Suprapubic skin (tissue), 4 donors: ENCODE measurements around the gene SLC47A2. TPM values are rescaled to one million over a fixed set of nuclear protein-coding genes. Genes with fewer than 3 reads are reported as not detected.

Experiments
- DNase-seq, 2 donors: peaks; one replicate each; pipeline ENCODE4 v3.0.0-alpha.2; 2019; ENCODE audit warnings: low spot score in 2 of 2
- H3K27ac ChIP-seq: fragments of 200-600 bp; sonication (generic); one replicate; pipeline ENCODE4 v1.5.1; 2019
- H3K27me3 ChIP-seq: fragments of 200-600 bp; sonication (generic); one replicate; pipeline ENCODE4 v1.5.1; 2019
- H3K36me3 ChIP-seq: fragments of 200-600 bp; sonication (generic); one replicate; pipeline ENCODE4 v1.5.1; 2019
- H3K4me1 ChIP-seq: fragments of 200-600 bp; sonication (generic); one replicate; pipeline ENCODE4 v1.5.1; 2019
- H3K4me3 ChIP-seq: fragments of 200-600 bp; sonication (generic); one replicate; pipeline ENCODE4 v1.5.1; 2019; ENCODE audit warnings: mild to moderate bottlenecking
- H3K9me3 ChIP-seq: fragments of 200-600 bp; sonication (generic); one replicate; pipeline ENCODE4 v1.5.1; 2019
- EP300 ChIP-seq: sonication (generic); formaldehyde crosslinking; IDR thresholded peaks from one replicate; pipeline ENCODE4 v1.6.1; 2017; ENCODE audit warnings: antibody characterized with exemption
- POLR2A ChIP-seq, 2 donors: fragments of 450-650 bp; IDR thresholded peaks; one replicate each; pipeline ENCODE4 v1.6.1; 2017; ENCODE audit warnings: antibody characterized with exemption in 2 of 2, mild to moderate bottlenecking in 2 of 2, moderate library complexity in 2 of 2
- POLR2AphosphoS5 ChIP-seq, 3 donors: sonication (generic); formaldehyde crosslinking; IDR thresholded peaks; one replicate each; pipeline ENCODE4 v1.6.1; 2017; ENCODE audit warnings: antibody characterized with exemption in 3 of 3
- WGBS: methylation state at CpG from one replicate; pipeline ENCODE4 v1.1.5; 2018; 5-methylcytosine and 5-hydroxymethylcytosine counted together
- total RNA-seq, 4 donors: library from RNA; depleted of rRNA; stranded (reverse); fragments of >200 nt; gene quantifications; one replicate each; pipeline ENCODE4 v1.1.0, GENCODE V29; 2016
- TF ChIP-seq, protein P1 (sequence below), 2 donors: fragments of 200-600 bp in 1 of 2; fragments of 450-650 bp in 1 of 2; sonication (generic) in 1 of 2; IDR thresholded peaks; one replicate each; pipeline ENCODE4 v1.5.1; 2016 to 2019; ENCODE audit warnings: antibody characterized with exemption in 2 of 2, mild to moderate bottlenecking in 1 of 2, moderate library complexity in 1 of 2

The SLC47A2 gene
- total RNA-seq, 4 donors from 2014 or later = 0.96 to 7.9 (median 2.5) TPM; not detected in 1

DNA sequence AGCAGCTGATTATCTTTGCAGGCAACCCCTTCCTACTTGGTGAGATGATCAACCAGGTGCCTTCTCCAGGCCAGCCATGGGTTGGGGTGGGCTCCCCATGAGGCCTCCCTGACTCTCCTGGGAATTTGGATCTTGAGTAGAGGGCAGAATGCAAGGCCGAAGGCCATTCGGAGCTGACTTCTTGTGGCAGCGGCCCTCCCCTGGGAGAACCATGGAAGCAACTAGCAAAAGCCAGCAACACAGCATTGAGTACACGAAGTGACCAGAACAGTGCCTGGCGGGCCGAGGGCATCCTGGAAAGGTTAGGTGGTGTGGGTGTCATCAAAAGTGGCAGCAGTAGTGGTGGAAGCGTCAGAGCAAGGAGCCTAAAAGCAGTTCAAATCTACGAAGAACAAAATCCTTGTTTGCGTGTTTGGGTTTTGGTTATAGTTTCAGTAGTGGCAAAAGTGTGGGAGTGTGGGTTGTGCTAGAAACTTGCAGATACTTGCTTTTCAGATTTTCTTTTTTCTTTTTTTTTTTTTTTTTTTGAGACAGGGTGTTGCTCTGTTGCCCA is 33.7 kb upstream of the SLC47A2 start:
- Histone ChIP-seq H3K9me3 (no peaks in the 10 kb centered on the region), H3K27ac (no peak overlapping the region), H3K4me1 (peaks cover 73% of the 10 kb centered on the region), H3K4me3 (no peak overlapping the region), H3K27me3 (no peaks in the 10 kb centered on the region), H3K36me3 (no peaks in the 10 kb centered on the region)
- TF ChIP-seq POLR2AphosphoS5 (IDR thresholded peaks at IDR 0.05) (no peak), POLR2A (IDR thresholded peaks at IDR 0.05) (no peak), EP300 (no peak)
- TF ChIP-seq, protein P1, sequence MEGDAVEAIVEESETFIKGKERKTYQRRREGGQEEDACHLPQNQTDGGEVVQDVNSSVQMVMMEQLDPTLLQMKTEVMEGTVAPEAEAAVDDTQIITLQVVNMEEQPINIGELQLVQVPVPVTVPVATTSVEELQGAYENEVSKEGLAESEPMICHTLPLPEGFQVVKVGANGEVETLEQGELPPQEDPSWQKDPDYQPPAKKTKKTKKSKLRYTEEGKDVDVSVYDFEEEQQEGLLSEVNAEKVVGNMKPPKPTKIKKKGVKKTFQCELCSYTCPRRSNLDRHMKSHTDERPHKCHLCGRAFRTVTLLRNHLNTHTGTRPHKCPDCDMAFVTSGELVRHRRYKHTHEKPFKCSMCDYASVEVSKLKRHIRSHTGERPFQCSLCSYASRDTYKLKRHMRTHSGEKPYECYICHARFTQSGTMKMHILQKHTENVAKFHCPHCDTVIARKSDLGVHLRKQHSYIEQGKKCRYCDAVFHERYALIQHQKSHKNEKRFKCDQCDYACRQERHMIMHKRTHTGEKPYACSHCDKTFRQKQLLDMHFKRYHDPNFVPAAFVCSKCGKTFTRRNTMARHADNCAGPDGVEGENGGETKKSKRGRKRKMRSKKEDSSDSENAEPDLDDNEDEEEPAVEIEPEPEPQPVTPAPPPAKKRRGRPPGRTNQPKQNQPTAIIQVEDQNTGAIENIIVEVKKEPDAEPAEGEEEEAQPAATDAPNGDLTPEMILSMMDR (IDR thresholded peaks at IDR 0.05) = no peak
- WGBS = 74% methylated on average over 9 of the region's 9 CpGs
- no peak for DNase-seq

DNA sequence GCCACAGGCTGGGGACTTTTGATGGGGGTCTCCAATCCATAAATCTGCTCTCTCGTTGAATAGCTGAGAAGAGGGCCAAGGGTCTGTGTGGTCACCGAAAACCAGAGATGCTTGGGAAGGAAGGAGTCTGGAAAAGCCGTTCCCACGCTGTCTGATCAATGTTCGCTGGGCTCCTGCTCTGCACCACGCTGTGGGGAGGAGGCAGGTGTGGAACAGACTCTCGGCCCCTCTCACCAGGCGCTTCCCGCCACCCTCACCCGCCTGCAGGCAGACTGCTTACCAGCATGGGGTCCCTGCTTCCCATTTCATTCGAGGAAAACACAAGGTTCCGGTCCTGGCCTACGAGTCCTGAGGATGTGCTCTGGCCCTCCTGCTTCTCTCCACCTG is 32.4 kb upstream of the SLC47A2 start:
- 57% methylated on average over 13 of the region's 13 CpGs for WGBS
- Histone ChIP-seq H3K9me3 (no peaks in the 10 kb centered on the region), H3K4me1 (peaks cover 78% of the 10 kb centered on the region), H3K27ac (peak overlapping the region; percentile 58), H3K27me3 (no peaks in the 10 kb centered on the region), H3K4me3 (peak overlapping the region; percentile 15), H3K36me3 (no peaks in the 10 kb centered on the region)
- TF ChIP-seq, protein P1 (IDR thresholded peaks at IDR 0.05) = no peak
- TF ChIP-seq POLR2AphosphoS5 (IDR thresholded peaks at IDR 0.05) (no peak), EP300 (no peak), POLR2A (IDR thresholded peaks at IDR 0.05) (no peak)
- DNase-seq = no peak

DNA sequence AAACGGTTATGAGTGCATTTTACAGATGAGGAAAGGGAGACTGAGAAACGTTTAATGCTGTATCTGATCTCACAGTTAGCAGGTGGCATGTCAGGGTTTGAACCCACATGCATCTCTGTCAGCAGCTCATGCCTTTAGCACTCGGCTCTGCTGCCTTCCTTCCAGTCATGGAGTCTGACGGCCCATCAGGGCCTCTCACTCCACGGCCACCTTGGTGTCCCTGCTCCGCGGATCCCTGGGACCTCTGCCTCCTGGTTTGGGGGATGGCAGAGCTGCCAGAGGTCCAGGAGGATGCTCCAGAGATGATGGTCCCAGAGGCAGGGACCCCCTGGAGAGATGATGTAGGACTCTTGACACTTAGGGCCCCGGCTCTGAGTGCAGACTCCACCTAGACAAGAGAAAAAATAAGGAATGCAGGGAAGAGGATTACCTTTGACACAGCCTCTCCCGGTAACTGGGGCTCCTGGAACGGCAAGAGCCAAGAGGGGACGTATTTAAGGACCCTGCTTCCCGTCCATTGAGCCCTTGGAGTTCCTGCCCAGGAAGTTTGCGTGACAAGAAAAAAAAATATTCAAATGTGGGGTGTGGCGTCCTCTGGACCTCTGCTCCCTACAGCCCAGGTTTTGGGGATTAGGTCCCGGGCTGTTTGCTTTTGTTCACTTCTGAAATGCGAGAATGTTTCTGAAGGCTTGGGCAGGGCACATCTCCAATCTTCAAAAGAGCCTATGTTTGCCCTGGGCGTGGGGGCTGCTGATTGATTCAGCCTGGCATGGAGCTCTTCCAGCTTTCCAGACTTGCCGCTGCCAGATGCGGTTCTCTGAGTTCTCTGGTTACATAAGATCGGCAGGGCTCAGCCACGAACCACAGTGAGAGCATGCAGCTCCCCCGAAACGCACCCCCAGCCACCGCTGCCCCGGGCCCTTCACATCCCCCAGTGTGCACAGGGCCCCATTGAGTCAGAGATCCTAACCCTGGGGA is 31.7 kb upstream of the SLC47A2 start, which contains the start of gene ALDH3A1:
ALDH3A1 (minus strand) TSS at position 470 of the 978 bp plus-strand sequence. CDS start 3,169 bp downstream, outside the sequence.
- H3K4me3 ChIP-seq = peak within 1 kb of the TSS; percentile 15
- H3K27ac ChIP-seq = peak within 1 kb of the TSS; percentile 58
- no peaks in the 10 kb centered on the region for H3K36me3 ChIP-seq
- no peaks in the 10 kb centered on the region for H3K9me3 ChIP-seq
- TF ChIP-seq POLR2AphosphoS5 (IDR thresholded peaks at IDR 0.05) (no peak), EP300 (no peak), POLR2A (IDR thresholded peaks at IDR 0.05) (no peak)
- TF ChIP-seq, protein P1 (IDR thresholded peaks at IDR 0.05) = no peak
- peak in 1 of 2 donors; percentile 62 for DNase-seq
- H3K4me1 ChIP-seq = peaks cover 71% of the 10 kb centered on the region
- H3K27me3 ChIP-seq = no peaks in the 10 kb centered on the region
- WGBS = 28% methylated on average over 24 of the region's 25 CpGs

DNA sequence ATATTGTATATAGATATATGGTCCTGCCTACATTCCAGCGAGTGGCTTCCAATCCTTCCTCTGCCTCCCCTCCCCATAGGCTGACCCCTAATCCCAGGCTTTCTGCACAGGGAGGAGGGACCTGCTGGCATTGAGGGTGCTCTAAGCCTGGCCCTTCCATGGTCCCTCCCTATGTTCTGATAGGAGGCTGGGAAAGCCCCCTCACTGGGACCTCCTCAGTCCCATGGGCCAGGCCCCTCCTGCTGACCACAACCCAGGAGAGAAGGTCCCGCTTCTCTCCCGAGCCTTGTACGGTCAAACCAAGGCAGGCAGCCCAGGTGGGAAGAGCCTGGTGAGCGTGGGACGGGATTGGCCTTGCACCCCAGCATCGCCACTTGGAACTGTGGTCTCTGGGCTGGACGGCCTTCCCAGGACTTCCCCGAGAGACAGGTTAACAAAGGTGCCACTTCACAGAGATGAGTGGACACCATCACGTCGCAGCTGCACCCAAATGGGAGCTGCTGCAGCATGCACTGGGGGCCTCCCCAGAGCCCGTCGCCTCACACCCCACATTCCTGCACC is 30.9 kb upstream of the SLC47A2 start:
- Histone ChIP-seq H3K4me1 (peaks cover 62% of the 10 kb centered on the region), H3K9me3 (no peaks in the 10 kb centered on the region), H3K4me3 (peak overlapping the region; percentile 15), H3K27me3 (no peaks in the 10 kb centered on the region), H3K36me3 (no peaks in the 10 kb centered on the region), H3K27ac (peak overlapping the region; percentile 58)
- peak in 1 of 2 donors; percentile 60 for DNase-seq
- WGBS = 64% methylated on average over 8 of the region's 13 CpGs
- TF ChIP-seq POLR2AphosphoS5 (IDR thresholded peaks at IDR 0.05) = no peak
- no peak for TF ChIP-seq EP300
- TF ChIP-seq, protein P1 (IDR thresholded peaks at IDR 0.05) = no peak
- no peak for TF ChIP-seq POLR2A (IDR thresholded peaks at IDR 0.05)
